IMR-90 (cell line): ENCODE data around the gene AKAP9. TPM values are rescaled to one million over a fixed set of nuclear protein-coding genes. Genes with fewer than 3 reads are reported as not detected.
A peak's percentile ranks its signal among the peaks of the same experiment; 100 is the strongest.

Experiments
- ATAC-seq: fragments of 200-7000 bp; cut with Tn5 transposase; 2 replicates; pipeline ENCODE4 v1.9.1; 2020; ENCODE audit warnings: low read depth, mild to moderate bottlenecking, moderate library complexity
- BruUV-seq: library from RNA; stranded (reverse); fragments of 400-500 nt; replicated peaks from 2 replicates; lab custom pipeline; 2021; lab: Mats Ljungman, UMichigan
- CTCF ChIA-PET: fragments of 300-600 bp; formaldehyde crosslinking; extraction: SDS; loops from one replicate; lab custom pipeline; 2021; ENCODE audit warnings: antibody characterized with exemption; lab: Yijun Ruan, JAX
- POLR2A ChIA-PET: fragments of 300-600 bp; sonication (Branson Sonifier 250); formaldehyde crosslinking; loops from one replicate; lab custom pipeline; 2022; ENCODE audit warnings: antibody characterized with exemption; ENCODE audit not compliant: unreplicated experiment; lab: Charles Lee
- DNase-seq: peaks from one replicate; pipeline ENCODE4 v3.0.0; 2013
- H2AFZ ChIP-seq: replicated peaks from 2 replicates; pipeline ENCODE3; 2013; ENCODE audit warnings: low read length, mild to moderate bottlenecking; ENCODE audit not compliant: poor library complexity
- H2AK5ac ChIP-seq: 2 replicates; pipeline ENCODE4 v1.6.1; 2013; ENCODE audit warnings: low read depth, low read length, inconsistent platforms
- H2AK9ac ChIP-seq: replicated peaks from 2 replicates; pipeline ENCODE3; 2013; ENCODE audit warnings: mild to moderate bottlenecking, low read depth, low read length, moderate library complexity; ENCODE audit not compliant: poor library complexity
- H2BK120ac ChIP-seq: 2 replicates; pipeline ENCODE4 v1.6.1; 2013; ENCODE audit warnings: low read depth, low read length, inconsistent platforms
- H2BK15ac ChIP-seq: 3 replicates; pipeline ENCODE4 v1.6.1; 2013; ENCODE audit warnings: low read depth, low read length, inconsistent platforms
- H2BK20ac ChIP-seq: 2 replicates; pipeline ENCODE4 v1.6.1; 2013; ENCODE audit warnings: low read depth, mild to moderate bottlenecking, inconsistent platforms, low read length, moderate library complexity
- H2BK5ac ChIP-seq: 2 replicates; pipeline ENCODE4 v1.6.1; 2013; ENCODE audit warnings: mild to moderate bottlenecking, low read depth, low read length, inconsistent platforms; ENCODE audit not compliant: poor library complexity, severe bottlenecking
- H3K14ac ChIP-seq: replicated peaks from 2 replicates; pipeline ENCODE4 v1.6.1; 2013; ENCODE audit warnings: low read depth, low read length, inconsistent platforms
- H3K18ac ChIP-seq: 2 replicates; pipeline ENCODE4 v1.6.1; 2013; ENCODE audit warnings: low read depth, low read length, control low read depth
- H3K23ac ChIP-seq: 2 replicates; pipeline ENCODE4 v1.6.1; 2013; ENCODE audit warnings: low read depth, low read length, inconsistent platforms
- H3K27ac ChIP-seq: 2 replicates; pipeline ENCODE4 v1.5.1; 2013; ENCODE audit warnings: mild to moderate bottlenecking, control low read depth, low read length; ENCODE audit not compliant: insufficient read depth
- H3K27me3 ChIP-seq: 2 replicates; pipeline ENCODE4 v1.6.1; 2013; ENCODE audit warnings: low read length; ENCODE audit not compliant: control insufficient read depth, insufficient read depth
- H3K36me3 ChIP-seq: 2 replicates; pipeline ENCODE4 v1.6.1; 2013; ENCODE audit warnings: low read length, mixed read lengths; ENCODE audit not compliant: control insufficient read depth, insufficient read depth
- H3K4ac ChIP-seq: 2 replicates; pipeline ENCODE4 v1.6.1; 2013; ENCODE audit warnings: low read depth, low read length, inconsistent platforms
- H3K4me1 ChIP-seq: 2 replicates; pipeline ENCODE4 v1.6.1; 2013; ENCODE audit warnings: low read length, mixed read lengths; ENCODE audit not compliant: control insufficient read depth, insufficient read depth
- H3K4me2 ChIP-seq: 2 replicates; pipeline ENCODE4 v1.6.1; 2013; ENCODE audit warnings: low read depth, mild to moderate bottlenecking, control low read depth, low read length, moderate library complexity
- H3K4me3 ChIP-seq: 2 replicates; pipeline ENCODE4 v1.5.1; 2013; ENCODE audit warnings: low read depth, mild to moderate bottlenecking, control low read depth, low read length, moderate library complexity; ENCODE audit not compliant: insufficient read depth
- H3K56ac ChIP-seq: 2 replicates; pipeline ENCODE4 v1.6.1; 2013; ENCODE audit warnings: low read length, inconsistent platforms; ENCODE audit not compliant: insufficient read depth; ENCODE audit errors: extremely low read depth
- H3K79me1 ChIP-seq, 2 experiments: 2 replicates each; pipeline ENCODE4 v1.6.1; 2013; ENCODE audit warnings: low read length in 2 of 2, inconsistent platforms in 1 of 2, low read depth in 1 of 2
- H3K9ac ChIP-seq: 2 replicates; pipeline ENCODE4 v1.6.1; 2013; ENCODE audit warnings: low read depth, low read length, control low read depth
- H3K9me1 ChIP-seq: 2 replicates; pipeline ENCODE4 v1.6.1; 2013; ENCODE audit warnings: low read length, inconsistent platforms; ENCODE audit not compliant: insufficient read depth
- H3K9me3 ChIP-seq: 2 replicates; pipeline ENCODE4 v1.6.1; 2013; ENCODE audit warnings: low read length; ENCODE audit not compliant: control insufficient read depth, insufficient read depth
- H4K20me1 ChIP-seq: 2 replicates; pipeline ENCODE4 v1.6.1; 2013; ENCODE audit warnings: low read length, inconsistent platforms; ENCODE audit not compliant: insufficient read depth
- H4K5ac ChIP-seq: 2 replicates; pipeline ENCODE4 v1.6.1; 2013; ENCODE audit warnings: mild to moderate bottlenecking, low read depth, low read length, control low read depth
- H4K8ac ChIP-seq, 2 experiments: 2 replicates each; pipeline ENCODE4 v1.6.1; 2013; ENCODE audit warnings: low read depth in 2 of 2, low read length in 2 of 2, control low read depth in 1 of 2, inconsistent platforms in 1 of 2
- H4K91ac ChIP-seq: 2 replicates; pipeline ENCODE4 v1.6.1; 2013; ENCODE audit warnings: low read depth, low read length, inconsistent platforms; ENCODE audit not compliant: insufficient read depth
- CHD1 ChIP-seq: IDR thresholded peaks from 2 replicates; pipeline ENCODE4 v1.6.1; 2012; ENCODE audit warnings: low read depth, low read length, improper control_type of control experiment
- MAFK ChIP-seq: IDR thresholded peaks from 2 replicates; pipeline ENCODE4 v1.6.1; 2012; ENCODE audit warnings: low read depth, low read length, improper control_type of control experiment
- MXI1 ChIP-seq: IDR thresholded peaks from 2 replicates; pipeline ENCODE4 v1.6.1; 2012; ENCODE audit warnings: low read depth, mild to moderate bottlenecking, low read length, moderate library complexity, borderline replicate concordance
- RFX5 ChIP-seq: IDR thresholded peaks from 2 replicates; pipeline ENCODE4 v1.8.0; 2012; ENCODE audit warnings: low read depth, mild to moderate bottlenecking, low read length, moderate library complexity
- WGBS, 2 experiments: methylation state at CpG; one replicate each; pipeline versions ENCODE4 v1.1.5 to v1.1.7; 2013; ENCODE audit warnings: missing lambda C conversion rate in 2 of 2; ENCODE audit not compliant: insufficient read length in 1 of 2; ENCODE audit errors: extremely low coverage in 2 of 2; 5-methylcytosine and 5-hydroxymethylcytosine counted together
- dilution Hi-C: fragments of 300-500 bp; cut with HindIII; formaldehyde crosslinking; loops from one replicate; pipeline ENCODE4 v1.14.3; 2018; ENCODE audit warnings: low sequenced_read_pairs; ENCODE audit not compliant: unreplicated experiment
- in situ Hi-C: fragments of 300-500 bp; cut with MboI; formaldehyde crosslinking; loops from 3 replicates; pipeline ENCODE4 v1.14.3; 2019; ENCODE audit warnings: low sequenced_read_pairs, inconsistent platforms, mixed read lengths
- intact Hi-C: fragments of 100-400 bp; cut with micrococcal nuclease; formaldehyde crosslinking; loops from 2 replicates; pipeline ENCODE4 v1.10.0; 2022
- polyA plus RNA-seq, 3 experiments: library from polyadenylated mRNA; depleted of rRNA; stranded (reverse); fragments of >200 nt; gene quantifications; 2 replicates each; pipeline ENCODE4 v1.2.3, GENCODE V29; 2012; ENCODE audit warnings: low replicate concordance in 1 of 3
- total RNA-seq: library from RNA; depleted of rRNA; stranded (reverse); fragments of >200 nt; gene quantifications from 2 replicates; pipeline ENCODE4 v1.2.3, GENCODE V29; 2012

Gene AKAP9
- total and polyA plus RNA-seq, 2 of the 4 experiments (the other 2 are of a cell fraction): 9.7 to 25.3 TPM

- Histone ChIP-seq H3K14ac (no peak overlapping the region), H3K36me3 (peaks cover 10% of the 10 kb centered on the region), H3K56ac (no peak overlapping the region), H3K4me1 (no peaks in the 10 kb centered on the region), H3K27ac (no peak overlapping the region), H4K5ac (no peak overlapping the region), H3K9me3 (no peaks in the 10 kb centered on the region), H2BK120ac (no peak overlapping the region), H3K9ac (no peak overlapping the region), H3K4me2 (no peak overlapping the region), H2BK15ac (no peak overlapping the region), H2AFZ (no peak overlapping the region), H4K8ac (no peak overlapping the region), H3K18ac (no peak overlapping the region), H3K4ac (no peak overlapping the region), H3K23ac (no peak overlapping the region), H3K79me1 (peaks cover 16 to 19% of the 10 kb centered on the region in 2 experiments), H3K27me3 (no peaks in the 10 kb centered on the region), H2BK5ac (no peak overlapping the region), H2AK5ac (no peak overlapping the region), H3K9me1 (peaks cover 4% of the 10 kb centered on the region; the same call in 1 of the 2 replicates), H4K20me1 (no peaks in the 10 kb centered on the region; the same call in 1 of the 2 replicates), H2BK20ac (no peak overlapping the region), H3K4me3 (no peak overlapping the region), H4K91ac (no peak overlapping the region), H2AK9ac (no peak overlapping the region)
- ChIA-PET POLR2A (no interaction called here), CTCF (no interaction called here)
- intact Hi-C loops: loop anchor here (1.0 kb wide), 1 partner anchor 24 kb away; no protein-coding TSS in a partner anchor
- peak; percentile 55 for TF ChIP-seq MAFK
- no peak for TF ChIP-seq CHD1
- no peak for TF ChIP-seq RFX5
- no peak for TF ChIP-seq MXI1
- no CpG with 5 or more reads among the region's 4 CpGs for WGBS, 2 experiments
- ATAC-seq (no peak), DNase-seq (no peak)
- dilution Hi-C loops: no loop called here
- in situ Hi-C loops: no loop called here
- BruUV-seq: no TSS peak
These were observed 36.1 kb downstream of the AKAP9 start for GRCh38 chr7:91976743-91977142.
